Osteocyte (in vitro differentiated cells): ENCODE measurements around the gene ATP5F1A. TPM values are rescaled to one million over a fixed set of nuclear protein-coding genes. Genes with fewer than 3 reads are reported as not detected.

Source experiments
- DNase-seq: peaks from one replicate; pipeline ENCODE4 v3.0.0; 2021; ENCODE audit warnings: mixed read lengths; ENCODE audit not compliant: unreplicated experiment; ENCODE audit errors: extremely low spot score
- H3K27ac Mint-ChIP-seq: one replicate; pipeline ENCODE4 v1.8.0; 2021; ENCODE audit warnings: mild to moderate bottlenecking, mixed read lengths; ENCODE audit not compliant: unreplicated experiment
- H3K27me3 Mint-ChIP-seq: one replicate; pipeline ENCODE4 v1.8.0; 2021; ENCODE audit warnings: mixed read lengths; ENCODE audit not compliant: unreplicated experiment
- H3K36me3 Mint-ChIP-seq: one replicate; pipeline ENCODE4 v1.8.0; 2021; ENCODE audit warnings: mixed read lengths; ENCODE audit not compliant: unreplicated experiment
- H3K4me1 Mint-ChIP-seq: one replicate; pipeline ENCODE4 v1.8.0; 2021; ENCODE audit warnings: mixed read lengths; ENCODE audit not compliant: unreplicated experiment
- H3K4me3 Mint-ChIP-seq: one replicate; pipeline ENCODE4 v1.8.0; 2021; ENCODE audit warnings: mild to moderate bottlenecking, moderate library complexity, mixed read lengths; ENCODE audit not compliant: unreplicated experiment
- H3K9me3 Mint-ChIP-seq: one replicate; pipeline ENCODE4 v1.8.0; 2021; ENCODE audit warnings: mixed read lengths; ENCODE audit not compliant: unreplicated experiment
- total RNA-seq: library from RNA; stranded (reverse); gene quantifications from 2 replicates; pipeline ENCODE4 v1.2.1, GENCODE V29; 2021
- TF ChIP-seq, protein P1 (sequence below): fragments of 200-600 bp; sonication (generic); IDR thresholded peaks from 2 replicates; pipeline ENCODE4 v1.5.0; 2021; ENCODE audit warnings: antibody characterized with exemption, mild to moderate bottlenecking, moderate library complexity

The ATP5F1A gene
- total RNA-seq, 1 donor from 2014 or later, result 346 TPM

DNA sequence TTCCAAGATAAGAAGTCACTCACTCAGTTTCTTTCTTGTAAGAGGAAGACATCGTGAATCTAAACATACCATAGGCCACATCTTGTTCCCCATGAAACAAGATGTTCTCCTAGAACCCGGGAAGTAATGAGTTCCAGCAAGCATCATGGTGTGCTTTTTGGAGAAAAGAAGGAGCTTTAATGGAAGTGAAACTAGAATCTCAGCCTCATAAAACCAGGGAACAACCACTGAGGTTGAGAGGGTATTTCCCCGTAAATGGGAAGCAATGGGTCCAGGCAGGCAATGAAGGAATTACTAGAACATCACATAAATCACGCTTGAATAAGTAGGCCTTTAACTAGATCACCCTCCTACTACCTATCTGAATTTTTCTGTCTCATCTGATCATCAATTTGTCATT, 66.4 kb downstream of the ATP5F1A start:
- TF ChIP-seq, protein P1, sequence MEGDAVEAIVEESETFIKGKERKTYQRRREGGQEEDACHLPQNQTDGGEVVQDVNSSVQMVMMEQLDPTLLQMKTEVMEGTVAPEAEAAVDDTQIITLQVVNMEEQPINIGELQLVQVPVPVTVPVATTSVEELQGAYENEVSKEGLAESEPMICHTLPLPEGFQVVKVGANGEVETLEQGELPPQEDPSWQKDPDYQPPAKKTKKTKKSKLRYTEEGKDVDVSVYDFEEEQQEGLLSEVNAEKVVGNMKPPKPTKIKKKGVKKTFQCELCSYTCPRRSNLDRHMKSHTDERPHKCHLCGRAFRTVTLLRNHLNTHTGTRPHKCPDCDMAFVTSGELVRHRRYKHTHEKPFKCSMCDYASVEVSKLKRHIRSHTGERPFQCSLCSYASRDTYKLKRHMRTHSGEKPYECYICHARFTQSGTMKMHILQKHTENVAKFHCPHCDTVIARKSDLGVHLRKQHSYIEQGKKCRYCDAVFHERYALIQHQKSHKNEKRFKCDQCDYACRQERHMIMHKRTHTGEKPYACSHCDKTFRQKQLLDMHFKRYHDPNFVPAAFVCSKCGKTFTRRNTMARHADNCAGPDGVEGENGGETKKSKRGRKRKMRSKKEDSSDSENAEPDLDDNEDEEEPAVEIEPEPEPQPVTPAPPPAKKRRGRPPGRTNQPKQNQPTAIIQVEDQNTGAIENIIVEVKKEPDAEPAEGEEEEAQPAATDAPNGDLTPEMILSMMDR, result no peak
- Mint-ChIP-seq H3K4me1 (peaks cover 11% of the 10 kb centered on the region), H3K9me3 (peaks cover 7% of the 10 kb centered on the region), H3K27me3 (peaks cover 6% of the 10 kb centered on the region), H3K4me3 (no peak overlapping the region), H3K27ac (no peak overlapping the region), H3K36me3 (no peaks in the 10 kb centered on the region)
- DNase-seq, result no peak

Other genes with a start within 250 kb of the ATP5F1A start
- 30.9 and 33.3 TPM in 2 replicates for gene EPG5, start 131.0 kb downstream of the ATP5F1A start, total RNA-seq
- gene PSTPIP2, start 26.0 kb downstream of the ATP5F1A start, total RNA-seq, result 4.5 TPM in 2 replicates
- 37.0 and 37.3 TPM in 2 replicates for gene HAUS1, start 6.1 kb upstream of the ATP5F1A start, total RNA-seq